H1 (cell line): ENCODE data around the gene SLFN14. TPM values are rescaled to one million over a fixed set of nuclear protein-coding genes. Genes with fewer than 3 reads are reported as not detected.
"Not testable (repeated sequence)": the region's sequence is repeated elsewhere in the genome, so short reads cannot be mapped to it uniquely, and the experiment has no call there.

Experiments used
- CTCF ChIA-PET: fragments of 300-600 bp; sonication (Branson Sonifier 250); formaldehyde crosslinking; loops from one replicate; lab custom pipeline; 2021; ENCODE audit not compliant: partially characterized antibody; lab: Charles Lee
- POLR2A ChIA-PET: fragments of 300-600 bp; sonication (Branson Sonifier 250); formaldehyde crosslinking; loops from one replicate; lab custom pipeline; 2021; ENCODE audit warnings: inconsistent platforms; ENCODE audit not compliant: partially characterized antibody; lab: Charles Lee
- DNase-seq, 2 experiments: peaks; one replicate each; pipeline versions ENCODE4 v3.0.0 to v3.0.0-alpha.2; 2010 to 2022; ENCODE audit warnings: low spot score in 2 of 2, low read depth in 1 of 2, mixed read lengths in 1 of 2
- FAIRE-seq: peaks from 2 replicates; lab custom pipeline; 2011; peaks lifted over from hg19 to GRCh38; lab: Jason Lieb, UNC
- H2AFZ ChIP-seq: 2 replicates; pipeline ENCODE4 v1.8.1; 2012; ENCODE audit warnings: low read length, inconsistent platforms
- H2AK5ac ChIP-seq: 2 replicates; pipeline ENCODE4 v1.6.1; 2013; ENCODE audit warnings: low read depth, low read length
- H2BK120ac ChIP-seq: replicated peaks from 2 replicates; pipeline ENCODE3; 2013; ENCODE audit warnings: low read depth, low read length, inconsistent platforms
- H2BK12ac ChIP-seq: 2 replicates; pipeline ENCODE4 v1.6.1; 2013; ENCODE audit warnings: low read depth, low read length
- H2BK15ac ChIP-seq: 2 replicates; pipeline ENCODE4 v1.6.1; 2013; ENCODE audit warnings: low read length
- H2BK20ac ChIP-seq: 2 replicates; pipeline ENCODE4 v1.6.1; 2013; ENCODE audit warnings: low read length
- H2BK5ac ChIP-seq: 2 replicates; pipeline ENCODE4 v1.6.1; 2013; ENCODE audit warnings: low read depth, low read length
- H3K14ac ChIP-seq: 2 replicates; pipeline ENCODE4 v1.6.1; 2013; ENCODE audit warnings: inconsistent platforms; ENCODE audit not compliant: insufficient read length
- H3K18ac ChIP-seq: 2 replicates; pipeline ENCODE4 v1.6.1; 2013; ENCODE audit warnings: low read length; ENCODE audit errors: extremely low read depth
- H3K23ac ChIP-seq: 2 replicates; pipeline ENCODE4 v1.6.1; 2013; ENCODE audit warnings: inconsistent platforms; ENCODE audit not compliant: insufficient read length
- H3K23me2 ChIP-seq: 2 replicates; pipeline ENCODE4 v1.6.1; 2013; ENCODE audit warnings: low read depth, low read length
- H3K27ac ChIP-seq: 2 replicates; pipeline ENCODE4 v1.6.1; 2011; ENCODE audit warnings: low read depth, low read length, inconsistent platforms
- H3K27me3 ChIP-seq, 4 experiments: replicated peaks in 1 of 4; 1 replicate in 1 of 4; 2 replicates in 3 of 4; pipeline versions ENCODE4 v1.6.1 to v1.8.1; 2011 to 2013; ENCODE audit warnings: low read length in 3 of 4, mild to moderate bottlenecking in 3 of 4, inconsistent platforms in 2 of 4, mixed read lengths in 2 of 4, moderate library complexity in 1 of 4; ENCODE audit not compliant: control insufficient read depth in 3 of 4, insufficient read depth in 3 of 4; ENCODE audit errors: extremely low read depth in 1 of 4
- H3K36me3 ChIP-seq, 4 experiments: 2 replicates each; pipeline versions ENCODE4 v1.6.1 to v1.8.1; 2011 to 2013; ENCODE audit warnings: mild to moderate bottlenecking in 4 of 4, low read length in 3 of 4, moderate library complexity in 2 of 4, control low read depth in 1 of 4, inconsistent platforms in 1 of 4; ENCODE audit not compliant: insufficient read depth in 4 of 4, control insufficient read depth in 2 of 4
- H3K4ac ChIP-seq: replicated peaks from 2 replicates; pipeline ENCODE3; 2013; ENCODE audit warnings: low read length, low read depth, mixed read lengths, inconsistent platforms; ENCODE audit not compliant: insufficient read length
- H3K4me1 ChIP-seq, 4 experiments: replicated peaks in 1 of 4; 1 replicate in 1 of 4; 2 replicates in 3 of 4; pipeline versions ENCODE4 v1.6.1 to v1.8.1; 2011 to 2013; ENCODE audit warnings: low read length in 3 of 4, inconsistent platforms in 2 of 4, mixed read lengths in 1 of 4; ENCODE audit not compliant: insufficient read depth in 4 of 4, control insufficient read depth in 3 of 4
- H3K4me2 ChIP-seq, 2 experiments: 2 replicates each; pipeline versions ENCODE4 v1.6.1 to v1.8.1; 2011 to 2013; ENCODE audit warnings: low read depth in 2 of 2, low read length in 2 of 2, control low read depth in 1 of 2, inconsistent platforms in 1 of 2, mild to moderate bottlenecking in 1 of 2; ENCODE audit not compliant: insufficient read depth in 1 of 2
- H3K4me3 ChIP-seq, 4 experiments: fragments of 200-600, 300-600 bp in 1 of 4; sonication (generic), shearing (Covaris generic), sonication (Bioruptor Twin) in 1 of 4; 2 replicates each; pipeline versions ENCODE4 v1.5.1 to v1.8.1; 2011 to 2016; ENCODE audit warnings: low read length in 4 of 4, low read depth in 3 of 4, control low read depth in 2 of 4, inconsistent platforms in 2 of 4, mild to moderate bottlenecking in 2 of 4, mixed read lengths in 1 of 4, moderate library complexity in 1 of 4; ENCODE audit not compliant: insufficient read depth in 2 of 4; ENCODE audit errors: extremely low read depth in 1 of 4
- H3K56ac ChIP-seq: replicated peaks from 2 replicates; pipeline ENCODE3; 2013; ENCODE audit warnings: low read depth, mild to moderate bottlenecking, mixed read lengths, low read length, inconsistent platforms; ENCODE audit not compliant: insufficient read length
- H3K79me1 ChIP-seq: 2 replicates; pipeline ENCODE4 v1.6.1; 2013; ENCODE audit warnings: low read depth, low read length, control low read depth
- H3K79me2 ChIP-seq, 2 experiments: 2 replicates each; pipeline versions ENCODE4 v1.6.1 to v1.8.1; 2012 to 2013; ENCODE audit warnings: low read length in 2 of 2, mild to moderate bottlenecking in 2 of 2, inconsistent platforms in 1 of 2; ENCODE audit not compliant: insufficient read depth in 2 of 2, control insufficient read depth in 1 of 2
- H3K9ac ChIP-seq, 4 experiments: replicated peaks in 1 of 4; 1 replicate in 1 of 4; 2 replicates in 3 of 4; pipeline versions ENCODE4 v1.6.1 to v1.8.1; 2011 to 2013; ENCODE audit warnings: low read depth in 3 of 4, low read length in 3 of 4, control low read depth in 2 of 4, mild to moderate bottlenecking in 2 of 4, moderate library complexity in 2 of 4, inconsistent platforms in 1 of 4; ENCODE audit errors: extremely low read depth in 1 of 4
- H3K9me3 ChIP-seq, 2 experiments: 2 replicates each; pipeline versions ENCODE4 v1.6.1 to v1.8.1; 2012 to 2013; ENCODE audit warnings: mild to moderate bottlenecking in 2 of 2, moderate library complexity in 2 of 2, control low read depth in 1 of 2, inconsistent platforms in 1 of 2, low read depth in 1 of 2, low read length in 1 of 2, mixed read lengths in 1 of 2; ENCODE audit not compliant: insufficient read depth in 2 of 2
- H4K20me1 ChIP-seq, 2 experiments: replicated peaks in 1 of 2; 2 replicates each; pipeline versions ENCODE3 to v1.8.1; 2011 to 2013; ENCODE audit warnings: inconsistent platforms in 2 of 2, low read length in 2 of 2, mild to moderate bottlenecking in 1 of 2; ENCODE audit not compliant: insufficient read depth in 2 of 2, control insufficient read depth in 1 of 2
- H4K5ac ChIP-seq: 2 replicates; pipeline ENCODE4 v1.6.1; 2013; ENCODE audit warnings: low read length, low read depth, mixed read lengths, inconsistent platforms; ENCODE audit not compliant: insufficient read length
- H4K8ac ChIP-seq: 2 replicates; pipeline ENCODE4 v1.8.0; 2013; ENCODE audit warnings: mild to moderate bottlenecking, moderate library complexity, low read length, inconsistent platforms; ENCODE audit not compliant: insufficient read depth; ENCODE audit errors: extremely low read depth
- H4K91ac ChIP-seq: replicated peaks from 2 replicates; pipeline ENCODE3; 2013; ENCODE audit warnings: low read length, mixed read lengths, inconsistent platforms; ENCODE audit not compliant: insufficient read length
- CBX5 ChIP-seq: fragments of 300-800, 300-1000 bp; sonication (generic); IDR thresholded peaks from 2 replicates; pipeline ENCODE4 v1.7.1; 2016; ENCODE audit warnings: antibody characterized with exemption, low read length, low read depth
- CHD2 ChIP-seq: IDR thresholded peaks from 2 replicates; pipeline ENCODE4 v1.6.1; 2012; ENCODE audit warnings: low read length, improper control_type of control experiment
- PHF8 ChIP-seq: fragments of 200-600 bp; sonication (generic); conservative IDR thresholded peaks from 2 replicates; pipeline ENCODE4 v1.7.1; 2012; ENCODE audit warnings: low read depth, mild to moderate bottlenecking, inconsistent platforms, low read length, moderate library complexity
- SRF ChIP-seq: IDR thresholded peaks from 2 replicates; pipeline ENCODE4 v1.6.1; 2011; ENCODE audit warnings: mild to moderate bottlenecking, low read depth, low read length, moderate library complexity
- WGBS, 2 experiments: shearing (Covaris generic) in 1 of 2; methylation state at CpG; one replicate each; pipeline versions ENCODE4 v1.1.6 to v1.1.7; 2013 to 2015; ENCODE audit warnings: low lambda C conversion rate in 2 of 2, mixed read lengths in 2 of 2, inconsistent platforms in 1 of 2, low coverage in 1 of 2, missing lambda C conversion rate in 1 of 2; ENCODE audit not compliant: insufficient replicate concordance in 2 of 2, insufficient coverage in 1 of 2, insufficient read length in 1 of 2; ENCODE audit errors: extremely low coverage in 1 of 2, missing lambda C conversion rate in 1 of 2; 5-methylcytosine and 5-hydroxymethylcytosine counted together
- polyA plus RNA-seq, 7 experiments: library from polyadenylated mRNA; depleted of rRNA in 3 of 7; stranded (reverse) in 5 of 7; unstranded in 2 of 7; fragments of >200 nt in 5 of 7; fragments of 200-250 nt in 2 of 7; gene quantifications; 1 replicate in 5 of 7; 2 replicates in 1 of 7; 4 replicates in 1 of 7; pipeline versions ENCODE4 v1.2.1 to v1.2.3, GENCODE V29; 2011 to 2013; ENCODE audit warnings: missing spikeins in 2 of 7, mixed read lengths in 2 of 7
- total RNA-seq: library from RNA; stranded (reverse); fragmentation: NEBNext Ultra II Directional; extraction: Animal tissue kit (Norgen Biotek cat#: 25700); gene quantifications from 2 replicates; pipeline ENCODE4 v1.2.1, GENCODE V29; 2021

The SLFN14 gene
- total and polyA plus RNA-seq, 2 of the 8 experiments (the other 6 are each of a cell fraction or from before 2014, with no cell fraction given), result 0.03 TPM; not detected in 1

DNA sequence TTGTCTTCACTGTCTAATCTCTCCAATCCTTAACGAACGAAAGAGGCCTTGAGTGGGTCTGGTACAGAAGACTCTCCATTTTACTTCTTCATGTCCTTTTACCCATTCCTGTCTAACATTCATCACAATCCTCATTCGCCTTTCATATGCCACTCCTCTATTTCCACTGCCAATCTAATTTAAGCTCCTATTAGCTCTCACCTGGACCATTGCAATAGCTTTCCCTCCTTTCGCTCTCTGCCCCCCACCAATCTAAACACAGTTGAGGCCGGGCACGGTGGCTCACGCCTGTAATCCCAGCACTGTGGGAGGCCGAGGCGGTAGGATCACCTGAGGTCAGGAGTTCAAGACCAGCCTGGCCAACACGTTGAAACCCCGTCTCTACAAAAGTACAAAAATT is 6.3 kb upstream of the SLFN14 start (continued):
- no peak for TF ChIP-seq PHF8
- no peak for TF ChIP-seq CHD2
- TF ChIP-seq CBX5, result no peak
- TF ChIP-seq SRF, result no peak

DNA sequence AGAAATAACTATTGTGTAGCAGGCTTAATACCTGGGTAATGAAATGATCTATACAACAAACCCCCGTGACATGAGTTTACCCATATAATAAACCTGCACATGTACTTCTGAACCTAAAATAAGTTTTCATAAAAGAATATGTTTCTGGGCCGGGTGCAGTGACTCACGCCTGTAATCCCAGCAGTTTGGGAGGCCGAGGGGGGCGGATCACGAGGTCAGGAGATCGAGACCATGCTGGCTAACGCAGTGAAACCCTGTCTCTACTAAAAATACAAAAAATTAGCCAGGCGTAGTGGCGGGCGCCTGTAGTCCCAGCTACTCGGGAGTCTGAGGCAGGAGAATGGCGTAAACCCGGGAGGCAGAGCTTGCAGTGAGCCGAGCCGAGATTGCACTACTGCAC is 2.6 kb upstream of the SLFN14 start:
- not testable (repeated sequence) for H3K36me3 ChIP-seq

More for the DNA sequence above, 2.6 kb upstream of the SLFN14 start:
- H3K4ac ChIP-seq, H4K8ac ChIP-seq, H4K5ac ChIP-seq, H2BK120ac ChIP-seq, H2BK15ac ChIP-seq, H3K79me2 ChIP-seq, H2AK5ac ChIP-seq, H3K4me2 ChIP-seq, H3K4me3 ChIP-seq, H2BK5ac ChIP-seq, H3K14ac ChIP-seq, H3K79me1 ChIP-seq, H3K18ac ChIP-seq, H2BK12ac ChIP-seq, H3K23me2 ChIP-seq, H3K27ac ChIP-seq, H3K56ac ChIP-seq, H3K23ac ChIP-seq, FAIRE-seq, H2AFZ ChIP-seq, H3K9ac ChIP-seq, H4K20me1 ChIP-seq, H4K91ac ChIP-seq, H2BK20ac ChIP-seq, DNase-seq, H3K9me3 ChIP-seq, H3K27me3 ChIP-seq, H3K4me1 ChIP-seq: not testable (repeated sequence)
- 88% methylated on average over 16 of the region's 16 CpGs; no CpG with 5 or more reads in 1 of the 2 experiments for WGBS, 2 experiments
- ChIA-PET CTCF (interaction anchor here (1.2 to 1.5 kb wide), 2 partner anchors 24 to 26 kb away, joined by 3 to 4 read pairs; partner anchors contain the start of gene SLFN12L), POLR2A (interaction anchor here (0.9 to 2.6 kb wide), 2 partner anchors 15 to 28 kb away, joined by 3 to 7 read pairs; partner anchors contain the start of gene PEX12)
